Measurements from ENCODE around the gene SGCD. TPM values are rescaled to one million over a fixed set of nuclear protein-coding genes. Genes with fewer than 3 reads are reported as not detected.

Gene SGCD
- total RNA-seq, 1 donor from 2014 or later, result 6.0 TPM

- Histone ChIP-seq H3K4me1 (no peaks in the 10 kb centered on the region), H3K27ac (no peak overlapping the region), H3K36me3 (no peaks in the 10 kb centered on the region), H3K27me3 (ENCODE audit: low read depth) (no peaks in the 10 kb centered on the region), H3K9me3 (no peaks in the 10 kb centered on the region), H3K4me3 (no peak overlapping the region)
- intact Hi-C loops (cut with DNase I), result no loop called here
- DNase-seq (no peak), ATAC-seq (no peak)
- TF ChIP-seq CTCF (IDR thresholded peaks at IDR 0.05), result no peak
These were observed 377.2 kb downstream of the SGCD start for GRCh38 chr5:156704139-156704538.

- no peak for ATAC-seq
- intact Hi-C loops (cut with DNase I), result no loop called here
These were observed 379.7 kb downstream of the SGCD start for GRCh38 chr5:156706631-156707030.

GRCh38 chr5:156707750-156708149, 380.8 kb downstream of the SGCD start:
- intact Hi-C loops (cut with DNase I), result no loop called here
- no peaks in the 10 kb centered on the region for H3K36me3 ChIP-seq
- no peak for ATAC-seq

More at GRCh38 chr5:156706631-156707030, 379.7 kb downstream of the SGCD start:
- Histone ChIP-seq H3K36me3 (no peaks in the 10 kb centered on the region), H3K4me3 (no peak overlapping the region), H3K4me1 (no peaks in the 10 kb centered on the region), H3K27ac (no peak overlapping the region), H3K27me3 (ENCODE audit: low read depth) (no peaks in the 10 kb centered on the region), H3K9me3 (no peaks in the 10 kb centered on the region)
- TF ChIP-seq CTCF (IDR thresholded peaks at IDR 0.05), result no peak
- DNase-seq, result no peak

GRCh38 chr5:156715287-156715686, 388.3 kb downstream of the SGCD start:
- H3K9me3 ChIP-seq, result no peaks in the 10 kb centered on the region
- no peak for ATAC-seq
- no peak overlapping the region for H3K4me3 ChIP-seq
- no peak overlapping the region for H3K27ac ChIP-seq
- no peaks in the 10 kb centered on the region for H3K4me1 ChIP-seq
- no peak for DNase-seq
- no peak for TF ChIP-seq CTCF (IDR thresholded peaks at IDR 0.05)
- H3K36me3 ChIP-seq, result no peaks in the 10 kb centered on the region
- H3K27me3 ChIP-seq (ENCODE audit: low read depth), result no peaks in the 10 kb centered on the region
- intact Hi-C loops (cut with DNase I), result no loop called here

More at GRCh38 chr5:156707750-156708149, 380.8 kb downstream of the SGCD start:
- no peak for TF ChIP-seq CTCF (IDR thresholded peaks at IDR 0.05)
- H3K9me3 ChIP-seq, result no peaks in the 10 kb centered on the region
- H3K27me3 ChIP-seq (ENCODE audit: low read depth), result no peaks in the 10 kb centered on the region
- no peak overlapping the region for H3K4me3 ChIP-seq
- H3K27ac ChIP-seq, result no peak overlapping the region
- no peak for DNase-seq
- no peaks in the 10 kb centered on the region for H3K4me1 ChIP-seq

- Histone ChIP-seq H3K27ac (no peak overlapping the region), H3K9me3 (no peaks in the 10 kb centered on the region), H3K4me1 (no peaks in the 10 kb centered on the region), H3K4me3 (no peak overlapping the region), H3K36me3 (no peaks in the 10 kb centered on the region), H3K27me3 (ENCODE audit: low read depth) (no peaks in the 10 kb centered on the region)
- intact Hi-C loops (cut with DNase I), result no loop called here
- ATAC-seq (no peak), DNase-seq (no peak)
- no peak for TF ChIP-seq CTCF (IDR thresholded peaks at IDR 0.05)
These were observed 389.8 kb downstream of the SGCD start for GRCh38 chr5:156716591-156717380.
